ENCODE data around the gene ASS1. TPM values are rescaled to one million over a fixed set of nuclear protein-coding genes. Genes with fewer than 3 reads are reported as not detected.

Gene ASS1
- total RNA-seq, 4 donors from 2014 or later = 106 to 761 (median 547) TPM

DNA sequence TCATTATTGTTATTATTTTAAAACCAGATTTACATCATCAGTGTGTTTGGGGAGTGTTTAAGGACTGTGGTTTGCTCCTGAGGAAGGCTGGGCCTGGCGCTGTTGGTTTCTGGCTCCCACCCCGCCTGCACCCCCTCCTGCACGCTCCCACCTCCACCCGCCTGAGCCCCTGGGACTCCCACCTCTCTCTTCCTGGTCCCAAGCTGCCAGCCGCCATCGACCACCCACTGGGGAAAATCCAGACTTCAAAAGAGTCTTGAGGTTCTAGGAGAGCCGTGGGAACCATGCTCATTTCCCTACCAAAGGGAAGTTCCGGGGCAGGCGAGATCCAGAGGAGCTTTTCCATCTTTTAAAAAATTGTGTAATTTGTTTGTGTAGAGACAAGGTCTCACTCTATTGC is 99.6 kb downstream of the ASS1 start:
- no peak overlapping the region for H3K4me3 ChIP-seq
- H3K36me3 ChIP-seq = no peaks in the 10 kb centered on the region
- no peaks in the 10 kb centered on the region for H3K4me1 ChIP-seq
- H3K9me3 ChIP-seq = no peaks in the 10 kb centered on the region
- no peak for DNase-seq
- H3K27ac ChIP-seq = no peak overlapping the region
- no peaks in the 10 kb centered on the region for H3K27me3 ChIP-seq
- TF ChIP-seq, protein P1, sequence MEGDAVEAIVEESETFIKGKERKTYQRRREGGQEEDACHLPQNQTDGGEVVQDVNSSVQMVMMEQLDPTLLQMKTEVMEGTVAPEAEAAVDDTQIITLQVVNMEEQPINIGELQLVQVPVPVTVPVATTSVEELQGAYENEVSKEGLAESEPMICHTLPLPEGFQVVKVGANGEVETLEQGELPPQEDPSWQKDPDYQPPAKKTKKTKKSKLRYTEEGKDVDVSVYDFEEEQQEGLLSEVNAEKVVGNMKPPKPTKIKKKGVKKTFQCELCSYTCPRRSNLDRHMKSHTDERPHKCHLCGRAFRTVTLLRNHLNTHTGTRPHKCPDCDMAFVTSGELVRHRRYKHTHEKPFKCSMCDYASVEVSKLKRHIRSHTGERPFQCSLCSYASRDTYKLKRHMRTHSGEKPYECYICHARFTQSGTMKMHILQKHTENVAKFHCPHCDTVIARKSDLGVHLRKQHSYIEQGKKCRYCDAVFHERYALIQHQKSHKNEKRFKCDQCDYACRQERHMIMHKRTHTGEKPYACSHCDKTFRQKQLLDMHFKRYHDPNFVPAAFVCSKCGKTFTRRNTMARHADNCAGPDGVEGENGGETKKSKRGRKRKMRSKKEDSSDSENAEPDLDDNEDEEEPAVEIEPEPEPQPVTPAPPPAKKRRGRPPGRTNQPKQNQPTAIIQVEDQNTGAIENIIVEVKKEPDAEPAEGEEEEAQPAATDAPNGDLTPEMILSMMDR (IDR thresholded peaks at IDR 0.05) = no peak
- TF ChIP-seq POLR2A (IDR thresholded peaks at IDR 0.05) = no peak

DNA sequence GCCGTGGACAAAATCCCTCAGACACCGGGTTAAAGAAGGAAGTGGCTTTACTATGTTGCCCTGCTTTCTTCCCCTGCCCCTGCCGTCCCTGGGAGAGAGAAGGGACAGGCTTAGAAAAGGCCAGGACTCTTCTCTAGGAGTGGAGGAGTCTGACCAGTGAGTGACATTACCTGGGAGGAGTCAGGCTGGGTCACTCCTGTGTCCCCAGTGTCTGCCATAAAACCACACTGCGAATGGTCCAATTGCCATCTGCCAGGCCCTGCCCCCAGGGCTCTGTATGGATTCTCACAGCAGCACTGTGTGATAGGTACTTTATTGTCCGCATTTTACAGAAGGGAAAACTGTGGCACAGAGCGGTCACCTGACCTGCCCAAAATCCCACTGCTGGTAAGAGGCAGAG is 103.3 kb downstream of the ASS1 start:
- Histone ChIP-seq H3K4me3 (no peak overlapping the region), H3K4me1 (no peaks in the 10 kb centered on the region), H3K36me3 (no peaks in the 10 kb centered on the region), H3K27ac (no peak overlapping the region), H3K27me3 (no peaks in the 10 kb centered on the region), H3K9me3 (no peaks in the 10 kb centered on the region)
- no peak for TF ChIP-seq POLR2A (IDR thresholded peaks at IDR 0.05)
- TF ChIP-seq, protein P1 (IDR thresholded peaks at IDR 0.05) = no peak
- no peak for DNase-seq

DNA sequence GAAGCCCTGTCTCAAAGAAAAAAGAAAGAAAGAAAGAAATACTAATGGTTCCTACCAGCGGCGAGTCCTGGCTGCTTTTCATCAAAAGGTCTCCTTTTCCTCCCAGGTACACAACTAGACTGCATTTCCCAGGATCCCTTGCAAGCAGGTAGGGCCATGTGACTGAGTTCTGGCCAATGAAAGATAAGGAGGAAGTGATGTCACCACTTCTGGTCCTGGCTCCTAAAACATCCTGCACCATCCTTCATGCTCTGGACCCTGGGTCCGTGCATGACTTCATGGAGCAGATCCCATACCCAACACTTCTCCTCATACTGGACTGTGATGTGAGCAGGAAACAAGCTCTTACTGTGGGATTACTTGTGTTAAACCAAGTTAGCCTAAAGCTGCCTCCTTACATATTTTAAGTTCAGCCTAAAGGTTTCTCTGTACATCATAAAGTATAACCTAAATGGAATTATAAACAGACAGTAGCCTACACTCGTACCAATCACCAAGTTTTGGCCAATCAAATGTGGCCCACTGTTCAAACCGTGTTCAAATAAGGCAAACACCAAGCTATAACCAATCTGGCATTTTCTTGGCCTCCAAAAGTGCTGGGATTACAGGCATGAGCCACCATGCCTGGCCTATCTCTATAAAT is 104.5 kb downstream of the ASS1 start:
- no peak overlapping the region for H3K4me3 ChIP-seq
- no peaks in the 10 kb centered on the region for H3K36me3 ChIP-seq
- no peaks in the 10 kb centered on the region for H3K4me1 ChIP-seq
- H3K9me3 ChIP-seq = no peaks in the 10 kb centered on the region
- no peak for DNase-seq
- no peak overlapping the region for H3K27ac ChIP-seq
- TF ChIP-seq, protein P1 (IDR thresholded peaks at IDR 0.05) = no peak
- TF ChIP-seq POLR2A (IDR thresholded peaks at IDR 0.05) = no peak
- H3K27me3 ChIP-seq = no peaks in the 10 kb centered on the region

Small RNA genes within 50 kb of the gene (small RNA-seq; reads per million reads assigned to genes)
- 0 reads per million in 2 donors for gene RN7SL665P

Other genes starting within 250 kb of the ASS1 start
- 10 to 100 TPM; 24.8 to 61.7 (median 36.1) TPM for gene HMCN2, start 179.2 kb upstream of the ASS1 start, total RNA-seq
- 10 to 100 TPM; 27.3 to 57.8 (median 31.8) TPM for gene FUBP3, start 134.6 kb downstream of the ASS1 start, total RNA-seq
- 1 to 10 TPM in 1 of 4 donors, not detected in 3; 1.8 TPM for gene PRDM12, start 219.6 kb downstream of the ASS1 start, total RNA-seq
- 10 to 100 TPM; 19.1 to 33.8 (median 20.8) TPM for gene EXOSC2, start 248.8 kb downstream of the ASS1 start, total RNA-seq

All from Peyer's patch (tissue), 4 donors.